GM18867 (cell line): Measurements from ENCODE around the gene MYO5A.

ENCODE experiments used
- ATAC-seq: cut with Tn5 transposase; IDR thresholded peaks from one replicate; pipeline ENCODE4 v1.9.1; 2021; ENCODE audit warnings: mild to moderate bottlenecking, moderate library complexity; ENCODE audit not compliant: unreplicated experiment

MYO5A gene

GRCh38 chr15:52378746-52379394, 149.8 kb downstream of the MYO5A start:
- ATAC-seq = peak; percentile 53

- ATAC-seq = no peak
Observed at GRCh38 chr15:52370010-52370409, 158.7 kb downstream of the MYO5A start.

GRCh38 chr15:52369455-52369854, 159.2 kb downstream of the MYO5A start:
- ATAC-seq = no peak

GRCh38 chr15:52369030-52369429, 159.7 kb downstream of the MYO5A start:
- ATAC-seq = no peak

GRCh38 chr15:52368402-52368801, 160.3 kb downstream of the MYO5A start:
- no peak for ATAC-seq

GRCh38 chr15:52362497-52362896, 166.2 kb downstream of the MYO5A start:
- no peak for ATAC-seq

- ATAC-seq = no peak
Observed at GRCh38 chr15:52361975-52362494, 166.6 kb downstream of the MYO5A start.

GRCh38 chr15:52361494-52361893, 167.2 kb downstream of the MYO5A start:
- ATAC-seq = no peak

- ATAC-seq = no peak
Observed at GRCh38 chr15:52360229-52361203, 168.2 kb downstream of the MYO5A start.

GRCh38 chr15:52359722-52360121, 169.0 kb downstream of the MYO5A start:
- no peak for ATAC-seq

- no peak for ATAC-seq
Observed at GRCh38 chr15:52357949-52358348, 170.7 kb downstream of the MYO5A start.

GRCh38 chr15:52352086-52352485, 176.6 kb downstream of the MYO5A start:
- ATAC-seq = no peak

GRCh38 chr15:52351206-52351908, 177.3 kb downstream of the MYO5A start:
- no peak for ATAC-seq

- ATAC-seq = no peak
Observed at GRCh38 chr15:52350423-52350822, 178.3 kb downstream of the MYO5A start.

GRCh38 chr15:52349052-52349700, 179.5 kb downstream of the MYO5A start:
- no peak for ATAC-seq

GRCh38 chr15:52348056-52348745, 180.5 kb downstream of the MYO5A start:
- ATAC-seq = no peak

GRCh38 chr15:52344592-52344991, 184.1 kb downstream of the MYO5A start:
- no peak for ATAC-seq

- ATAC-seq = no peak
Observed at GRCh38 chr15:52343831-52344230, 184.8 kb downstream of the MYO5A start.

GRCh38 chr15:52340093-52340492, 188.6 kb downstream of the MYO5A start:
- ATAC-seq = no peak

GRCh38 chr15:52338891-52339290, 189.8 kb downstream of the MYO5A start:
- ATAC-seq = no peak
